Tibial artery (tissue), 4 donors: ENCODE results near the gene HINT3.
"Not testable (repeated sequence)": the region's sequence is repeated elsewhere in the genome, so short reads cannot be mapped to it uniquely, and the experiment has no call there.

Experiments used
- DNase-seq, 2 donors: peaks; one replicate each; pipeline ENCODE4 v3.0.0-alpha.2; 2019
- H3K27ac ChIP-seq, 2 donors: fragments of 200-600 bp; sonication (generic) in 1 of 2; 1 replicate in 1 of 2; 2 replicates in 1 of 2; pipeline ENCODE4 v1.5.1; 2018 to 2019; ENCODE audit warnings: mild to moderate bottlenecking in 1 of 2
- H3K27me3 ChIP-seq, 2 donors: fragments of 200-600 bp; sonication (generic) in 1 of 2; one replicate each; pipeline versions ENCODE4 v1.5.1 to v1.6.0; 2016 to 2019
- H3K36me3 ChIP-seq, 3 donors: fragments of 200-600 bp; sonication (generic) in 2 of 3; one replicate each; pipeline ENCODE4 v1.5.1; 2016 to 2019; ENCODE audit warnings: mild to moderate bottlenecking in 2 of 3
- H3K4me1 ChIP-seq, 4 donors: fragments of 200-600 bp; sonication (generic) in 2 of 4; 1 replicate in 3 of 4; 2 replicates in 1 of 4; pipeline ENCODE4 v1.5.1; 2016 to 2019
- H3K4me3 ChIP-seq, 2 donors: fragments of 200-600 bp; sonication (generic) in 1 of 2; 1 replicate in 1 of 2; 2 replicates in 1 of 2; pipeline ENCODE4 v1.5.1; 2018 to 2019; ENCODE audit warnings: mild to moderate bottlenecking in 2 of 2
- H3K9me3 ChIP-seq, 3 donors: fragments of 200-600 bp; sonication (generic) in 1 of 3; one replicate each; pipeline ENCODE4 v1.5.1; 2016 to 2019
- CTCF ChIP-seq, 2 experiments: fragments of 200-600 bp in 1 of 2; fragments of 450-650 bp in 1 of 2; IDR thresholded peaks; one replicate each; pipeline ENCODE4 v1.5.1; 2017 to 2019; ENCODE audit warnings: antibody characterized with exemption in 2 of 2, mild to moderate bottlenecking in 1 of 2, moderate library complexity in 1 of 2
- intact Hi-C: fragments of 100-400 bp; cut with DNase I; formaldehyde crosslinking; loops from one replicate; pipeline ENCODE4 v1.15.0; 2023; ENCODE audit warnings: low total_unique reads

The HINT3 gene

GRCh38 chr6:125966569-125966968 lies 10.0 kb downstream of the HINT3 start:
- H3K27me3 ChIP-seq, result no peaks in the 10 kb centered on the region
- intact Hi-C loops, result no loop called here
- H3K4me3 ChIP-seq, result no peak overlapping the region
- H3K27ac ChIP-seq, result no peak overlapping the region
- H3K36me3 ChIP-seq, result no peaks in the 10 kb centered on the region
- DNase-seq, result no peak
- no peaks in the 10 kb centered on the region for H3K9me3 ChIP-seq
- TF ChIP-seq CTCF (IDR thresholded peaks at IDR 0.05), result no peak
- H3K4me1 ChIP-seq, result peaks cover 0 to 17% (median 8%) of the 10 kb centered on the region in 4 donors

- H3K27ac ChIP-seq, result no peak overlapping the region
- no peak for DNase-seq
These were observed 11.9 kb downstream of the HINT3 start for GRCh38 chr6:125968493-125968892.

GRCh38 chr6:125970760-125971159 lies 14.2 kb downstream of the HINT3 start:
- no peak for DNase-seq
- Histone ChIP-seq H3K4me3 (no peak overlapping the region), H3K9me3 (no peaks in the 10 kb centered on the region), H3K36me3 (peaks cover 10 to 16% (median 11%) of the 10 kb centered on the region in 3 donors), H3K27ac (no peak overlapping the region), H3K4me1 (no peaks in the 10 kb centered on the region), H3K27me3 (no peaks in the 10 kb centered on the region)
- TF ChIP-seq CTCF (IDR thresholded peaks at IDR 0.05), result no peak
- intact Hi-C loops, result loop anchor here (10.0 kb wide), 1 partner anchor 666 kb away; the partner anchor contains the start of gene HDDC2

More at GRCh38 chr6:125968493-125968892, 11.9 kb downstream of the HINT3 start:
- intact Hi-C loops, result no loop called here
- peaks cover 0 to 6% (median 3%) of the 10 kb centered on the region in 4 donors for H3K4me1 ChIP-seq
- no peaks in the 10 kb centered on the region for H3K9me3 ChIP-seq
- H3K27me3 ChIP-seq, result no peaks in the 10 kb centered on the region
- TF ChIP-seq CTCF (IDR thresholded peaks at IDR 0.05), result no peak
- peaks cover 0 to 1% (median 0%) of the 10 kb centered on the region in 3 donors for H3K36me3 ChIP-seq
- H3K4me3 ChIP-seq, result no peak overlapping the region

GRCh38 chr6:125972478-125972877 lies 15.9 kb downstream of the HINT3 start:
- not testable (repeated sequence) for DNase-seq, H3K27me3 ChIP-seq, H3K9me3 ChIP-seq, H3K27ac ChIP-seq, H3K4me3 ChIP-seq, H3K4me1 ChIP-seq
- intact Hi-C loops, result loop anchor here (2.0 to 10.0 kb wide), 2 partner anchors 54 to 668 kb away; partner anchors contain the start of gene HDDC2
- peaks cover 14 to 18% (median 14%) of the 10 kb centered on the region in 3 donors for H3K36me3 ChIP-seq

GRCh38 chr6:125974214-125974866 lies 17.8 kb downstream of the HINT3 start:
- no peak for DNase-seq
- intact Hi-C loops, result loop anchor here (10.0 kb wide), 1 partner anchor 670 kb away; the partner anchor contains the start of gene HDDC2

More at GRCh38 chr6:125974214-125974866, 17.8 kb downstream of the HINT3 start:
- Histone ChIP-seq H3K4me1 (no peaks in the 10 kb centered on the region), H3K27ac (no peak overlapping the region), H3K9me3 (no peaks in the 10 kb centered on the region), H3K36me3 (peaks cover 14 to 18% (median 16%) of the 10 kb centered on the region in 3 donors), H3K27me3 (no peaks in the 10 kb centered on the region), H3K4me3 (no peak overlapping the region)
- peak; percentile 54 to 56 for TF ChIP-seq CTCF (IDR thresholded peaks at IDR 0.05)
